ENCODE results near the gene CCDC175.

CCDC175 gene

DNA sequence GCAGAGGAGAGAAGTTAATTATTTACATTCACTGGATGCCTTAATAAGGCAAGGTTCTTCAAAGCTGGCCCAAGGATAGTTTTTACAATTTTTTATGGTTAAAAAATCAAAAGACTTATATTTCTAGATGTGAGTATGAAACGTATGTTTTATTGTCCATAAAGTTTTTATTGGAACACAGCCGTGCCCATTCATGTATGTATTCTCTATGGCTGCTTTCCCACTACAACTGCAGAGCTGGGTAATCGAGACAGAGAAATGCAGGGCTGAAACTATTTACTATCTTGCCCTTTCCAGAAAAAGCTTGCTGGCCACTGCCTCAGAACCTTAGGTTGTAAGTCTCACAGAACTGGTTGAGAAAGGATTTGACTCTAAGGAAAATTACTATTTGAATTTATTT, 75.9 kb downstream of the CCDC175 start:
- Histone ChIP-seq H2AFZ (ENCODE audit: low read length) (no peak overlapping the region), H3K36me3 (ENCODE audit: insufficient read depth, low read length) (peaks cover 13% of the 10 kb centered on the region; the same call in 1 of the 2 replicates), H3F3A (ENCODE audit: low read depth) (no peaks in the 10 kb centered on the region), H3K9me2 (replicated peaks; ENCODE audit: low read depth, low read length) (no peaks in the 10 kb centered on the region), H3K9ac (ENCODE audit: low read depth, low read length, poor library complexity, severe bottlenecking) (no peak overlapping the region), H3K4me2 (ENCODE audit: low read depth, low read length, poor library complexity, severe bottlenecking) (no peak overlapping the region), H3K27me3 (ENCODE audit: insufficient read depth, low read length, poor library complexity, severe bottlenecking) (no peaks in the 10 kb centered on the region), H3K9me3 (ENCODE audit: insufficient read depth, low read depth, low read length) (no peaks in the 10 kb centered on the region), H4K20me1 (ENCODE audit: insufficient read depth, low read length, poor library complexity, severe bottlenecking) (no peaks in the 10 kb centered on the region), H3K79me2 (ENCODE audit: insufficient read depth, low read length) (no peaks in the 10 kb centered on the region), H3K4me1 (ENCODE audit: insufficient read depth, low read length, poor library complexity, severe bottlenecking) (peaks cover 4% of the 10 kb centered on the region), H3K4me3 (ENCODE audit: low read length, poor library complexity, severe bottlenecking) (no peak overlapping the region)
- TF ChIP-seq CTCF (conservative IDR thresholded peaks at IDR 0.05; ENCODE audit: low read length), result no peak
- TF ChIP-seq EZH2phosphoT487 (IDR thresholded peaks at IDR 0.05; ENCODE audit: borderline replicate concordance), result no peak

- Histone ChIP-seq H3K36me3 (ENCODE audit: insufficient read depth, low read length) (peaks cover 22% of the 10 kb centered on the region; the same call in 1 of the 2 replicates), H3K27me3 (ENCODE audit: insufficient read depth, low read length, poor library complexity, severe bottlenecking) (no peaks in the 10 kb centered on the region), H3K9ac (ENCODE audit: low read depth, low read length, poor library complexity, severe bottlenecking) (no peak overlapping the region), H2AFZ (ENCODE audit: low read length) (no peak overlapping the region), H3K9me2 (replicated peaks; ENCODE audit: low read depth, low read length) (no peaks in the 10 kb centered on the region), H3K4me2 (ENCODE audit: low read depth, low read length, poor library complexity, severe bottlenecking) (no peak overlapping the region), H4K20me1 (ENCODE audit: insufficient read depth, low read length, poor library complexity, severe bottlenecking) (peaks cover 14% of the 10 kb centered on the region), H3K79me2 (ENCODE audit: insufficient read depth, low read length) (no peaks in the 10 kb centered on the region; the same call in 1 of the 2 replicates), H3K4me3 (ENCODE audit: low read length, poor library complexity, severe bottlenecking) (no peak overlapping the region), H3K9me3 (ENCODE audit: insufficient read depth, low read depth, low read length) (no peaks in the 10 kb centered on the region), H3F3A (ENCODE audit: low read depth) (no peaks in the 10 kb centered on the region), H3K4me1 (ENCODE audit: insufficient read depth, low read length, poor library complexity, severe bottlenecking) (peaks cover 22% of the 10 kb centered on the region)
- TF ChIP-seq EZH2phosphoT487 (IDR thresholded peaks at IDR 0.05; ENCODE audit: borderline replicate concordance) (no peak), CTCF (conservative IDR thresholded peaks at IDR 0.05; ENCODE audit: low read length) (no peak)
Measured at GRCh38 chr14:59492384-59492783, 84.2 kb downstream of the CCDC175 start.

- H3K4me1 ChIP-seq (ENCODE audit: insufficient read depth, low read length, poor library complexity, severe bottlenecking), result peaks cover 22% of the 10 kb centered on the region
- peak overlapping the region; percentile 47 for H3K4me3 ChIP-seq (ENCODE audit: low read length, poor library complexity, severe bottlenecking)
- no peaks in the 10 kb centered on the region for H3F3A ChIP-seq (ENCODE audit: low read depth)
- H3K9me2 ChIP-seq (replicated peaks; ENCODE audit: low read depth, low read length), result no peaks in the 10 kb centered on the region
- H3K79me2 ChIP-seq (ENCODE audit: insufficient read depth, low read length), result peaks cover 9% of the 10 kb centered on the region; the same call in 1 of the 2 replicates
- no peaks in the 10 kb centered on the region for H3K9me3 ChIP-seq (ENCODE audit: insufficient read depth, low read depth, low read length)
- peak overlapping the region; percentile 64 for H3K4me2 ChIP-seq (ENCODE audit: low read depth, low read length, poor library complexity, severe bottlenecking)
- peaks cover 22% of the 10 kb centered on the region; the same call in 1 of the 2 replicates for H3K36me3 ChIP-seq (ENCODE audit: insufficient read depth, low read length)
- H3K9ac ChIP-seq (ENCODE audit: low read depth, low read length, poor library complexity, severe bottlenecking), result no peak overlapping the region
- TF ChIP-seq CTCF (conservative IDR thresholded peaks at IDR 0.05; ENCODE audit: low read length), result no peak
- no peak for TF ChIP-seq EZH2phosphoT487 (IDR thresholded peaks at IDR 0.05; ENCODE audit: borderline replicate concordance)
- no peaks in the 10 kb centered on the region for H3K27me3 ChIP-seq (ENCODE audit: insufficient read depth, low read length, poor library complexity, severe bottlenecking)
- H4K20me1 ChIP-seq (ENCODE audit: insufficient read depth, low read length, poor library complexity, severe bottlenecking), result peaks cover 20% of the 10 kb centered on the region
- no peak overlapping the region for H2AFZ ChIP-seq (ENCODE audit: low read length)
Measured at GRCh38 chr14:59490756-59491155, 85.9 kb downstream of the CCDC175 start.
